Right renal pelvis (tissue), 4 donors: ENCODE data around the gene RNF214. TPM values are rescaled to one million over a fixed set of nuclear protein-coding genes. Genes with fewer than 3 reads are reported as not detected.

Source experiments
- polyA plus RNA-seq, 4 donors: library from polyadenylated mRNA; unstranded; fragments of 120-200 nt; gene quantifications; one replicate each; pipeline ENCODE4 v1.2.1, GENCODE V29; 2013; ENCODE audit not compliant: insufficient read length in 4 of 4

Gene RNF214
- polyA plus RNA-seq, 4 donors: 25.9 to 34.7 (median 30.1) TPM

Other genes with a start within 250 kb of the RNF214 start
- 10 to 100 TPM; 30.9 to 35.9 (median 34.4) TPM for gene SIK3, start 134.2 kb upstream of the RNF214 start, polyA plus RNA-seq
- gene PAFAH1B2, start 88.4 kb upstream of the RNF214 start, polyA plus RNA-seq: 10 to 100 TPM; 69.0 to 76.5 (median 72.1) TPM
- 10 to 100 TPM; 41.5 to 42.1 (median 41.9) TPM for gene SIDT2, start 53.9 kb upstream of the RNF214 start, polyA plus RNA-seq
- gene TAGLN, start 33.3 kb upstream of the RNF214 start, polyA plus RNA-seq: 100 to 1,000 TPM; 110 to 181 (median 125) TPM
- gene PCSK7, start 598 bp upstream of the RNF214 start, polyA plus RNA-seq: 10 to 100 TPM; 20.7 to 22.3 (median 21.4) TPM
- gene BACE1-AS, start 58.7 kb downstream of the RNF214 start, polyA plus RNA-seq: 10 to 100 TPM; 15.6 to 24.8 (median 19.5) TPM
- 10 to 100 TPM; 58.2 to 64.9 (median 63.1) TPM for gene BACE1, start 83.6 kb downstream of the RNF214 start, polyA plus RNA-seq
- gene CEP164, start 95.2 kb downstream of the RNF214 start, polyA plus RNA-seq: 10 to 100 TPM; 20.0 to 27.4 (median 24.2) TPM